ENCODE results near the gene RFTN2. TPM values are rescaled to one million over a fixed set of nuclear protein-coding genes. Genes with fewer than 3 reads are reported as not detected.

The RFTN2 gene
- total RNA-seq, 3 donors from 2014 or later = 1.9 to 5.5 (median 2.0) TPM

GRCh38 chr2:197604117-197604860, 71.1 kb downstream of the RFTN2 start:
- ATAC-seq = no peak
- intact Hi-C loops (cut with DNase I, micrococcal nuclease) = no loop called here
- no peak for TF ChIP-seq CTCF (IDR thresholded peaks at IDR 0.05)
- Histone ChIP-seq H3K36me3 (ENCODE audit: low read depth) (no peaks in the 10 kb centered on the region), H3K4me3 (no peak overlapping the region), H3K4me1 (ENCODE audit: low read depth) (no peaks in the 10 kb centered on the region), H3K9me3 (no peaks in the 10 kb centered on the region)
- DNase-seq = no peak

GRCh38 chr2:197601726-197602125, 73.7 kb downstream of the RFTN2 start:
- DNase-seq (no peak), ATAC-seq (no peak)
- no peak overlapping the region for H3K4me3 ChIP-seq
- no peaks in the 10 kb centered on the region for H3K9me3 ChIP-seq
- TF ChIP-seq CTCF (IDR thresholded peaks at IDR 0.05) = no peak
- intact Hi-C loops (cut with DNase I, micrococcal nuclease) = no loop called here
- no peaks in the 10 kb centered on the region for H3K4me1 ChIP-seq (ENCODE audit: low read depth)
- H3K36me3 ChIP-seq (ENCODE audit: low read depth) = no peaks in the 10 kb centered on the region

DNA sequence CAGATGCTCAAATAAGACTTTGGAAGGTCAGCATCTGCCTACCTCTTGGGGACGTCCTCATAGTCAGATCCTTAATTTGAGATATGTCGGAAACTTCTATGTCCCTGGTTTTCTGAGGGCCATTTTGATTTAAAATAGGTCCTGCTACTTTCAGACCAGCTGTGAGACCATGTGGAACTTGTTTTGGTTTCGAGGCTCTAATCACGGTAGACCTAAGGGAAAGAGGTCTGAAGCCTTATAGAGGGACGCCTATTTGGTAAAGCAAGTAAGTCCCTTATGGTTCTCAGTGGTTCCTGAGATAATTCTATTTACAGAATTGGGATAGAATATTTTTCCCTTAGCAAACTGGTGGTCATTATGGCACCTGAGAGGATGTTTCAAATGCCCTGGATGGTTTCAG, 75.1 kb downstream of the RFTN2 start:
- no peak for TF ChIP-seq CTCF (IDR thresholded peaks at IDR 0.05)
- no peaks in the 10 kb centered on the region for H3K9me3 ChIP-seq
- DNase-seq (no peak), ATAC-seq (no peak)
- no peak overlapping the region for H3K4me3 ChIP-seq
- intact Hi-C loops (cut with DNase I, micrococcal nuclease) = no loop called here
- H3K36me3 ChIP-seq (ENCODE audit: low read depth) = no peaks in the 10 kb centered on the region
- H3K4me1 ChIP-seq (ENCODE audit: low read depth) = no peaks in the 10 kb centered on the region

GRCh38 chr2:197599285-197599965, 76.0 kb downstream of the RFTN2 start:
- no peak for TF ChIP-seq CTCF (IDR thresholded peaks at IDR 0.05)
- H3K4me3 ChIP-seq = no peak overlapping the region
- intact Hi-C loops (cut with DNase I, micrococcal nuclease) = no loop called here
- H3K36me3 ChIP-seq (ENCODE audit: low read depth) = no peaks in the 10 kb centered on the region
- DNase-seq (peak in 1 of 3 donors; percentile 4), ATAC-seq (peak; percentile 46)
- no peaks in the 10 kb centered on the region for H3K9me3 ChIP-seq
- no peaks in the 10 kb centered on the region for H3K4me1 ChIP-seq (ENCODE audit: low read depth)

DNA sequence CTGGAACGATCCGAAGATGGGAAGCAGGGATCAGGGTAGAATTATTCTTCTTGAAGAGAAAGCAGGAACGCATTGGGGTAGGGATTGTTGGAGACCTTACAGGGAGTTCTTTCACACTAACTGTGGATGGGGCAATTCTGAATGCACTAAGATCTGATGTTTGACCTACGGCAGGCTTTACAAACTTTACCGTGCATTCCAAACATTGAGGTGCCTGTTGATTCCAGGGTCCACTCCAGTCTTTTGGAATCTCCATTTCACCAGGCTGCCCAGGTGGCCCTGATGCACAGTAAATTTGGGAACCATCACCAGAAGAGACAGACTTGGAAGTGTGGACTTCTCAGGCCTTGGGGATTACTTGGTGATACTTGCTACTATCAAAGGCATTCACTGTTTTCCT, 76.9 kb downstream of the RFTN2 start:
- Histone ChIP-seq H3K9me3 (no peaks in the 10 kb centered on the region), H3K36me3 (ENCODE audit: low read depth) (no peaks in the 10 kb centered on the region), H3K4me1 (ENCODE audit: low read depth) (no peaks in the 10 kb centered on the region), H3K4me3 (no peak overlapping the region)
- no peak for DNase-seq
- TF ChIP-seq CTCF (IDR thresholded peaks at IDR 0.05) = no peak
- ATAC-seq = no peak
- intact Hi-C loops (cut with DNase I, micrococcal nuclease) = no loop called here
